CD4-positive, alpha-beta T cell treated with Interleukin-10 for 1 hour (primary cell): ENCODE measurements around the gene NKIRAS1.
"Not testable (repeated sequence)": the region's sequence is repeated elsewhere in the genome, so short reads cannot be mapped to it uniquely, and the experiment has no call there.

Source experiments
- DNase-seq: peaks from one replicate; pipeline ENCODE4 v3.0.0-alpha.2; 2020

NKIRAS1 gene

DNA sequence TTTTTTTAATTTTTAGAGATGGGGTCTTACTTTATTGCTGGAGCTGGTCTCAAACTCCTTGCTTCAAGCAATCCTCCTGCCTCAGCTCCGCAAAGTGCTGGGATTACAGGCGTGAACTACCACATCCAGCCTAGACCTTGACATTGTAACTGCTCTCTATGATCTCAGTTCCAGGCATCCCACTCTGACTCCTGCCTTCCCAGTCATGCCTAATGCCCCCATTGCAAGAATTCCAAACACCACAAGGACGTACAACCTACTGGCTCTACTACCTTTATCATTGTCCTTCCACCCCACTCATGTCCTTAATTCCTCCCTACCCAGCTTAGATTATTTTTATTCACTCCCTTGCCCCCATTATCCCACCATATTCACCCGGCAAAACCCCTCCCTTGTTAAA lies 21.6 kb downstream of the NKIRAS1 start:
- DNase-seq, result no peak

GRCh38 chr3:23894254-23895061 lies 22.3 kb downstream of the NKIRAS1 start:
- no peak for DNase-seq

DNA sequence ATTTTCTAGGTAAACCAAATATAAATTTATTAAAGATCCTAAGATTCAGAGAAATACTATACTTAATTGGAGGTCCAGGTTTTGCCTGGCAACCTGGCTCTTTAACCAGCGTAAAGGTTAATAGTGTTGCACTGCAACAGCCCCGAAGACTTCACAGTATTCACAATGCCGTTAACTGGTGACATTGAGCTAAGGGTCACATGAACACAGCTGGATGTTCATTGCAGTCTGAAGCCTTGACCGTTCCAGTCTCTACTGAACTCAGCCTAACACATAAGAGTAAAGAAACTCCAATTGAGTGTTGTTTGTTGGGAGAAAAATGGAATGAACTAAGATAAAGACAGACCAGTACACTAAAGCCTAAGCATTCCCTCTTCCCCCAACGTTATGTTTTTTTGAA lies 26.8 kb downstream of the NKIRAS1 start:
- DNase-seq, result no peak

GRCh38 chr3:23889386-23889785 lies 27.4 kb downstream of the NKIRAS1 start:
- DNase-seq, result no peak

GRCh38 chr3:23888617-23889228 lies 28.1 kb downstream of the NKIRAS1 start:
- peak; percentile 52 for DNase-seq

GRCh38 chr3:23886311-23886710 lies 30.5 kb downstream of the NKIRAS1 start:
- no peak for DNase-seq

- DNase-seq, result no peak
Measured at GRCh38 chr3:23885210-23885609, 31.6 kb downstream of the NKIRAS1 start.

- DNase-seq, result no peak
Measured at GRCh38 chr3:23884481-23884880, 32.3 kb downstream of the NKIRAS1 start.

GRCh38 chr3:23882487-23882918 lies 34.3 kb downstream of the NKIRAS1 start:
- no peak for DNase-seq

DNA sequence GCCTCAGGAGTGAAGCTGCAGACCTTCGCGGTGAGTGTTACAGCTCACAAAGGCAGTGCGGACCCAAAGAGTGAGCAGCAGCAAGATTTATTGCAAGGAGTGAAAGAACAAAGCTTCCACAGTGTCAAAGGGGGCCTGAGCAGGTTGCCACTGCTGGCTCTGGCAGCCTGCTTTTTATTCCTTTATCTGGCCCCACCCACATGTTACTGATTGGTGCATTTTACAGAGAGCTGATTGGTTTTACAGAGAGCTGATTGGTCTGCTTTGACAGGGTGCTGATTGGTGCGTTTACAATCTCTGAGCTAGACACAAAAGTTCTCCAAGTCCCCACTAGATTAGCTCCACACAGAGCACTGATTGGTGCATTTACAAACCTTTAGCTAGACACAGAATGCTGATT lies 34.8 kb downstream of the NKIRAS1 start:
- not testable (repeated sequence) for DNase-seq

DNA sequence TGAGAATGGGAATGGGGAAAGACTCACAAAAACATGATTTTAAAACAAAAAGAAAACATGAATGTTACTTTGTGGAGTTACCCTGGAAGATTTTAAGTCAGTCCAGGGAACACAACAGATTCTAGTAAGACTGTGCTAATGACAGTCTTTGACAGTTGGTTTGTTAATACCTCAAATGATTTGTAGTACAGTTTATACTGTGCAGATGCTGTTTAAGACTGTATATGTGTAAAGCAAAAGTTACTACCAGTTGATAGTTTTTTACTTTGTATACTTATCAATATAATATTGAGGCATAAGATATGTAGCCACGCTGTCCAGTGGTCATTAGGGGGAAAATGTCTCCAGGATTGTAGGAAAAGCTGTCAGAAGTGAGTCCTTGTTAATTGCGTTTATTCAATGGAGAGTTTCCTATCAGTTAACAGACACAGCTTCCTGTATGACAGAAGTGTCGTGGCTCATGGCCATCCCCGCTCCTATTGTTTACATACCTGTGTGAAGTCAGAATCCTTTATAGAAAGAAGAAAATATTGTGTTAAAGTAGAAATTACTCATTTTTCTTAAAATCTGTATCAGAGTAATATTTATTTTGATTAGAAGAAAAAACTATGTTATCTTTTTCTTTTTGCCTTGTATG lies 36.0 kb downstream of the NKIRAS1 start:
- no peak for DNase-seq

GRCh38 chr3:23879485-23879884 lies 37.3 kb downstream of the NKIRAS1 start:
- no peak for DNase-seq

DNA sequence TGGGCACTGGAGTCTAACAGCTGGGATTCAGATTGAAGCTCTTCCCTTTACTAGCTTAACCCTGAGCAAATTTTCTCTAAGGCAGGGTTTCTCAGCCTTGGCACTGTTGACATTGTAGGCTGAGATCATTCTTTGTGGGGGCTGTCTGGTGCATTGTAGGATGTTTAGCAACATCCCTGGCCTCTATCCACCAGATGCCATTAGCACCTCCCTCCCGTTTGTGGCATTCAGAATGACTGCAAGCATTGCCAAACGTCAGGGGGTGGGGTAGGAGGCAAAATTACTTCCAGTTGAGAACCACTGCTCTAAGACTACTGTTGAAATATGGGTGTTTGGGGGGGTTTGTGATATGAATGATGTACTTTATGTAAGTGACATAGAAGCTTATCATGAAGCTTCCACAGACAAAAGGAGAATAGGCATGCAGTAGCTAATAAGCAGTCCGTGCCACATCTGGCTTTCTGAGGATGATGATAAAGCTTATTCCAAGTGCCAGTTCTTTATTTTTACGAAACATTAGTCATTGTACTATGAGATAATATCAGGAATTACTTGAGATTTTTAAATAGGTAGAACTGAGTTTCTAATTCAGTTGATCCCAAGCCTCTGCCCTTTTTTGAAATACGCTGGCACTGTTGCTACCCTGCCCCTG lies 39.3 kb downstream of the NKIRAS1 start:
- no peak for DNase-seq

- no peak for DNase-seq
Measured at GRCh38 chr3:23876923-23877322, 39.9 kb downstream of the NKIRAS1 start.

DNA sequence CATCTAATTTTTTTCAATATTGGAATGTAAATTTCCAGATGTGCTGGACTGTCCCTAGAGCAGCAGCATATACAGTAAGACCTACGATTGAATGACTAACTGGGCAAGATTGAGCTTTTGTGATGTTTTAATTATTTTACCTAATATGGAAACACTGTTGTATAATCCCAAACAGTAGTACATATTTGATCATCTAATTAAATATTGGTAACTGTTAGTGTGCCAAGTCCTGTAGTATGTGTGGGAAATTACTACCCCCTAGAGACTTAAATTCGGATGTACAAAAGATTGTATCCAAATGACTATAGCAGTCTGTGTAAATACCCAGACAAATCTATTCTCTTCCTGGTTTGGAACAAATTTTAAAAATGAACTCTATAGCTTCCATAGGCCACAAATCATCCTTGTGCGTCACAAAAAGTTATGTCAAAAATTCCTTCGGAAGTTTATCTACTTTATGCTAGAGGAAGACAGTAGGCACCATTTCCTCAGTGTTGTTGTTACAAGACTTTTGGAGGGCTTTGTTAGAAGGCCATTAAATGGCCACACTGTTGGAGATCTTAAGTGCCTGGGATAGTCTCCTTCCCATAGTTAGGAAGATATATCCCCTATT lies 41.6 kb downstream of the NKIRAS1 start:
- no peak for DNase-seq

GRCh38 chr3:23874359-23875112 lies 42.3 kb downstream of the NKIRAS1 start:
- no peak for DNase-seq

- DNase-seq, result no peak
Measured at GRCh38 chr3:23873941-23874340, 42.8 kb downstream of the NKIRAS1 start.

DNA sequence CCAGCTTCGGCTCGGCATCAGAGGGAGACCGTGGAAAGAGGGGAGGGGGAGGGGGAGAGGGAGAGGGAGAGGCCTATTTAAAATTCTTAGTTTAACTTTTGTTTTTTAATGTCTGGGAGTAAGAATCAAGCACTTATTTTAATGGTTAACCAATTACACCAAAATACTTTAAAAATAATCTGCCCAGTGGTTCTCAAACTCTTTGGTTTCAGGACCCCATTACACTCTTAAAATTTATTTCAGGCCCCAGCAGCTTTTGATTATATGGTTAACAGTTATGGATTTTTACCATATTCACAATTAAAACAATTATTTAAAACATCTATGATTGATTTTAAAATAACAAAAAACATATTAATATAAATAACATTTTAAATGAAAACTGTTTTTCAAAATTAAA lies 44.5 kb downstream of the NKIRAS1 start:
- no peak for DNase-seq

GRCh38 chr3:23871361-23871760 lies 45.4 kb downstream of the NKIRAS1 start:
- not testable (repeated sequence) for DNase-seq

GRCh38 chr3:23870663-23871043 lies 46.1 kb downstream of the NKIRAS1 start:
- DNase-seq, result not testable (repeated sequence)

DNA sequence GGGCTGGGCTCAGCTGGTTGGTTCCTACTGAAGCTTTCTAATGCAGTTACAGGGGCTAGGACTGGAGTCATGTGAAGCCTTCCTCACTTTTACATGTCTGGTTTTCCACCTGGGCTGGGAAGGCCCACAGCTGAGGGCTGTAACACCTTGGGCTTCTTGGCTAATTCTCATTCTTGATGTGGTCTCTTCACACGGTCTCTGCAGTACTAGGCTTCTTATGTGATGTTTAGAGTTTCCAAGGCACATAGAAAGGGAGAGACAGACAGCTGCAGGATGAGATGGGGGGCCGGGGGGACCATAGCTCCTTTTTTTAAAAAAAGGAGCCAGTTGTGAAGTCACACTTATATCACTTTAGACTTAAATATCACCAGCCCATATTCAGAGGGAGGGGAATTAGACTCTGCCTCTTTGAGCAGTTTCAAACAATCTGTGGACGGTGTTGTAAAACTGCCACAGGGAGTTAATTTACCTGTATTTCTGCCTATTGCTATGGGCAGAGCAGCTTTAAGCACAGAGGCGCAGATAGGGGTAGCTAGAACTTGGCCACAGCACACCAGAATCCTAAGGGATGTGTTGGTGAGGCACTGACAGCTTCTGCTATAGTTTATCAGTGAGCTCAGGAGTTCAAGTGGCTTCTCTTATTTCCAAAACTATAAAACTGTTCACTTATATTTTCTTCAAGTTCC lies 46.7 kb downstream of the NKIRAS1 start:
- no peak for DNase-seq

- no peak for DNase-seq
Measured at GRCh38 chr3:23867838-23868237, 49.0 kb downstream of the NKIRAS1 start.
